ENCODE measurements around the gene LHX3. TPM values are rescaled to one million over a fixed set of nuclear protein-coding genes. Genes with fewer than 3 reads are reported as not detected.

LHX3 gene
- total RNA-seq, 4 donors from 2014 or later: not detected

DNA sequence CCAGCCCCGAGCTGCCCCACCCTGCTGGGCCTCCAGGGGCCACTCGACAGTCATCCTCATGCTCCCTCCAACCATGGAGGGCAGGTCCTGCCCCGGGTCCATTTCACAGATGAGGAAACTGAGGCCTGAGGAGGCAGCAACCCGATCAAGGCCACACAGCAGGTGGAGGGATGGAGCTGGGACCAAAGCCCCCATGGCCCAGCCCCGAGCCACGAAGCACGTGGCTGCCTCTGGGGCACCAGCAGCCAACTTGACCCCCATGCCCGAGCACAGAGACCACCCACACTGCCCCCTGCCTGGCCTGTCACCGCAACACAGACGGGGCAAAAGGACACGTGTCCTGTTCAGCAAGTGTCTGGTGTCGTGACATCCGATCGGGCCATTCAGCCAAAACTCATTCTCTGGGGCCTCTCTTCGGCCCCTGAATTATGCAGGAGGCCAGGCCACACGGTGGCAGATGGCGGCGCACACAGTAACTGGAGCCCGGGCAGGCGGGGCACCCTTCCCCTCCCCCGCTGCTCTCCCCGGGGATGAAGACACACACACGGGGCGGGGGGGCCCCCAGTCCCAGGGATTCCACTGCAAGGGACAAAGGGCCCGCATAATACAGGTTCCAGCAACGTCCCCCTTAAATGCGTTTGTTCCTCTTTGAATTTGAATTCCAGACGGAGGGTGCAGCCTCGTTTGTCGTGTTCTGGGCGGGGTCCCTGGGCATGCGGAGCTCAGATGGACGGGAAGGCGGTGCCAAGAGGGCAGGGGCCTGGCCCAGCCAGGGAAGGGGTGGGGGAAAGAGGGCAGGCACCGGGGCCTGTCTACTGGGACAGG, 56.8 kb downstream of the LHX3 start:
- H3K36me3 ChIP-seq: no peaks in the 10 kb centered on the region
- H3K27me3 ChIP-seq: no peaks in the 10 kb centered on the region
- no peak for DNase-seq
- no peaks in the 10 kb centered on the region for H3K4me1 ChIP-seq
- intact Hi-C loops (cut with DNase I; ENCODE audit: low total_unique reads): no loop called here
- H3K27ac ChIP-seq: no peak overlapping the region
- no peak for TF ChIP-seq POLR2A (IDR thresholded peaks at IDR 0.05)
- TF ChIP-seq, protein P1, sequence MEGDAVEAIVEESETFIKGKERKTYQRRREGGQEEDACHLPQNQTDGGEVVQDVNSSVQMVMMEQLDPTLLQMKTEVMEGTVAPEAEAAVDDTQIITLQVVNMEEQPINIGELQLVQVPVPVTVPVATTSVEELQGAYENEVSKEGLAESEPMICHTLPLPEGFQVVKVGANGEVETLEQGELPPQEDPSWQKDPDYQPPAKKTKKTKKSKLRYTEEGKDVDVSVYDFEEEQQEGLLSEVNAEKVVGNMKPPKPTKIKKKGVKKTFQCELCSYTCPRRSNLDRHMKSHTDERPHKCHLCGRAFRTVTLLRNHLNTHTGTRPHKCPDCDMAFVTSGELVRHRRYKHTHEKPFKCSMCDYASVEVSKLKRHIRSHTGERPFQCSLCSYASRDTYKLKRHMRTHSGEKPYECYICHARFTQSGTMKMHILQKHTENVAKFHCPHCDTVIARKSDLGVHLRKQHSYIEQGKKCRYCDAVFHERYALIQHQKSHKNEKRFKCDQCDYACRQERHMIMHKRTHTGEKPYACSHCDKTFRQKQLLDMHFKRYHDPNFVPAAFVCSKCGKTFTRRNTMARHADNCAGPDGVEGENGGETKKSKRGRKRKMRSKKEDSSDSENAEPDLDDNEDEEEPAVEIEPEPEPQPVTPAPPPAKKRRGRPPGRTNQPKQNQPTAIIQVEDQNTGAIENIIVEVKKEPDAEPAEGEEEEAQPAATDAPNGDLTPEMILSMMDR (IDR thresholded peaks at IDR 0.05): no peak
- no peak overlapping the region for H3K4me3 ChIP-seq
- no peaks in the 10 kb centered on the region for H3K9me3 ChIP-seq

DNA sequence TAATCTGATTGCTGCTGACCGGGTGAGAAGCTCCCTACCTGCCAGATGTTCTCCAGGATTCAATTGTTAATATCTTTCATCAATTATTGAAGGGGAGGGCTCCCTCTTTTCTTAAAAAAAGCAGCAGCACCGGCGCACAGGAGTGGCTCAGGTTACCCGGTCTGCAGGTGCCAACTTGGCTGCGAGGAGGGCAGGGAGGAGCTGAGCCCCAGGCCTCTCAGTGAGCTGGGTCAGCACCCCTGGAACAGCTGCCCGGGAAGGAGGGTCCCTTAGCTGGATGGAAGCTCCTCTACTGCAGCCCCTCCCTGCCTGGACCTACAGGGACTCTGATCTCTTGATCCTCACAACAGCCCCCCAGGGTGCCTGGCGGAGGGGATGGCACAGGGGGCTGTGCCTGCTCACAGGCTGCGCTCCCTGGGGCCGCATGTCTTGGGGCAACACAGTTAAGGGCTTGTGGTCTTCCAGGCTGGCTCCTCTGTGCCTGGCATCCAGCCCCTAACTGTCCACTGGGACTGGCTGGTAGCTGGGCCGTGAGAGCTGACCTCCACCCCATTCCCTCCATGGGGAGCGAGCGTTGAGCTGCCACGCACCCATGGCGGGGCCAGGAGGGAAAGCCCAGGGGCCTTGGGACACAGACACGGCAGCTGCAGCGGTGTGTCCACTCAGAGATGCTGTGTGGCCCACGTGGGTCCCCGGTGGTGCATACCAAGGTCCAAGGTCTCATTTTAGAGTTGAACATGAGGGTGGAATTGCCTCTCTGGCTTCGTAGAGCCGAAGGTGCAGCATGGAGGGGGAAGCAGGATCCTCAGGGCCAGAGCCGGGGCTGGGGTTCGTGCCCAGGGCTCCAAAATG, 57.7 kb downstream of the LHX3 start:
- H3K4me3 ChIP-seq: no peak overlapping the region
- no peaks in the 10 kb centered on the region for H3K9me3 ChIP-seq
- no peaks in the 10 kb centered on the region for H3K4me1 ChIP-seq
- no peaks in the 10 kb centered on the region for H3K27me3 ChIP-seq
- H3K36me3 ChIP-seq: no peaks in the 10 kb centered on the region
- H3K27ac ChIP-seq: no peak overlapping the region
- TF ChIP-seq, protein P1 (IDR thresholded peaks at IDR 0.05): no peak
- TF ChIP-seq POLR2A (IDR thresholded peaks at IDR 0.05): no peak
- intact Hi-C loops (cut with DNase I; ENCODE audit: low total_unique reads): no loop called here
- no peak for DNase-seq

Other genes starting within 250 kb of the LHX3 start
- 10 to 100 TPM; 25.1 to 46.1 (median 35.8) TPM for gene UBAC1, start 243.8 kb downstream of the LHX3 start, total RNA-seq
- gene NACC2, start 109.8 kb downstream of the LHX3 start, total RNA-seq: 10 to 100 TPM in 3 of 4 donors, 1 to 10 TPM in 1; 8.2 to 57.5 (median 19.1) TPM
- 10 to 100 TPM; 14.7 to 42.0 (median 28.0) TPM for gene TMEM250, start 86.3 kb downstream of the LHX3 start, total RNA-seq
- 10 to 100 TPM in 2 of 4 donors, 1 to 10 TPM in 2; 5.6 to 13.1 (median 9.2) TPM for gene QSOX2, start 40.7 kb upstream of the LHX3 start, total RNA-seq
- 1 to 10 TPM in 2 of 4 donors, under 1 TPM in 2; 0.27 to 5.1 (median 2.2) TPM for gene CCDC187, start 99.0 kb upstream of the LHX3 start, total RNA-seq
- gene GPSM1, start 122.4 kb upstream of the LHX3 start, total RNA-seq: 10 to 100 TPM in 2 of 4 donors, 1 to 10 TPM in 2; 4.4 to 43.6 (median 24.1) TPM
- 10 to 100 TPM in 3 of 4 donors, 1 to 10 TPM in 1; 6.8 to 29.4 (median 27.3) TPM for gene DNLZ, start 158.6 kb upstream of the LHX3 start, total RNA-seq
- gene CARD9, start 168.5 kb upstream of the LHX3 start, total RNA-seq: 10 to 100 TPM in 1 of 4 donors, 1 to 10 TPM in 2, under 1 TPM in 1; under 0.01 to 10.6 (median 2.5) TPM
- 10 to 100 TPM in 2 of 4 donors, 1 to 10 TPM in 1, under 1 TPM in 1; 0.51 to 12.5 (median 7.7) TPM for gene SNAPC4, start 195.0 kb upstream of the LHX3 start, total RNA-seq
- 10 to 100 TPM; 19.5 to 44.0 (median 21.2) TPM for gene ENTR1, start 205.5 kb upstream of the LHX3 start, total RNA-seq
- 10 to 100 TPM in 3 of 4 donors, under 1 TPM in 1; 0.77 to 39.0 (median 29.5) TPM for gene PMPCA, start 205.5 kb upstream of the LHX3 start, total RNA-seq
- gene INPP5E, start 234.7 kb upstream of the LHX3 start, total RNA-seq: 10 to 100 TPM in 2 of 4 donors, 1 to 10 TPM in 2; 6.7 to 19.7 (median 11.2) TPM

All from uterus (tissue), 4 donors.